RWPE1 (cell line): ENCODE results near the gene ABTB1.

Experiments used
- CTCF ChIA-PET: fragments of 350-600 bp; sonication (Branson Sonifier 250); formaldehyde crosslinking; extraction: SDS; loops from one replicate; lab custom pipeline; 2021; lab: Yijun Ruan, JAX
- POLR2A ChIA-PET: fragments of 400-600 bp; formaldehyde crosslinking; extraction: SDS; loops from one replicate; lab custom pipeline; 2020; ENCODE audit warnings: antibody characterized with exemption; ENCODE audit not compliant: low non-redundant PET; lab: Yijun Ruan, JAX
- DNase-seq: peaks from one replicate; pipeline ENCODE4 v3.0.0; 2012; ENCODE audit warnings: low spot score
- H3K27ac ChIP-seq: fragments of 450-650 bp; 2 replicates; pipeline ENCODE4 v1.5.1; 2017
- CTCF ChIP-seq: fragments of 450-650 bp; conservative IDR thresholded peaks from 2 replicates; pipeline ENCODE4 v1.5.1; 2017; ENCODE audit warnings: low read depth, mild to moderate bottlenecking

The ABTB1 gene

GRCh38 chr3:127720985-127721935 lies 48.5 kb downstream of the ABTB1 start:
- TF ChIP-seq CTCF, result no peak
- CTCF ChIA-PET, result no interaction called here
- POLR2A ChIA-PET, result no interaction called here

GRCh38 chr3:127722091-127722784 lies 49.5 kb downstream of the ABTB1 start:
- CTCF ChIA-PET, result no interaction called here
- H3K27ac ChIP-seq, result no peak overlapping the region

More at GRCh38 chr3:127720985-127721935, 48.5 kb downstream of the ABTB1 start:
- H3K27ac ChIP-seq, result no peak overlapping the region
- no peak for DNase-seq

GRCh38 chr3:127723011-127723567 lies 50.3 kb downstream of the ABTB1 start:
- no peak for TF ChIP-seq CTCF
- CTCF ChIA-PET, result no interaction called here
- H3K27ac ChIP-seq, result no peak overlapping the region
- DNase-seq, result no peak
- POLR2A ChIA-PET, result no interaction called here

More at GRCh38 chr3:127722091-127722784, 49.5 kb downstream of the ABTB1 start:
- TF ChIP-seq CTCF, result no peak
- no peak for DNase-seq
- POLR2A ChIA-PET, result no interaction called here

- ChIA-PET POLR2A (no interaction called here), CTCF (interaction anchor here (0.6 to 0.8 kb wide), 3 partner anchors 97 to 293 kb away, joined by 3 to 4 read pairs (median 3); no protein-coding TSS in a partner anchor)
- no peak for TF ChIP-seq CTCF
- DNase-seq, result no peak
- no peak overlapping the region for H3K27ac ChIP-seq
These were observed 54.1 kb downstream of the ABTB1 start for GRCh38 chr3:127726894-127727293.

- no peak for TF ChIP-seq CTCF
- H3K27ac ChIP-seq, result no peak overlapping the region
- DNase-seq, result no peak
- CTCF ChIA-PET, result no interaction called here
- POLR2A ChIA-PET, result no interaction called here
These were observed 55.8 kb downstream of the ABTB1 start for GRCh38 chr3:127728417-127729015.

- no peak for TF ChIP-seq CTCF
- H3K27ac ChIP-seq, result no peak overlapping the region
- no peak for DNase-seq
- ChIA-PET CTCF (no interaction called here), POLR2A (no interaction called here)
These were observed 56.9 kb downstream of the ABTB1 start for GRCh38 chr3:127729556-127730056.
